ENCODE data around the gene SLC44A1. TPM values are rescaled to one million over a fixed set of nuclear protein-coding genes. Genes with fewer than 3 reads are reported as not detected.

SLC44A1 gene
- total RNA-seq, 6 experiments from 2014 or later = 46.6 to 66.3 (median 56.0) TPM

- Mint-ChIP-seq H3K27ac (peak overlapping the region; percentile 5; the same call in 1 of the 2 replicates), H3K27me3 (ENCODE audit: insufficient read depth) (no peaks in the 10 kb centered on the region; the same call in 1 of the 2 replicates), H3K4me1 (ENCODE audit: low read depth) (peaks cover 27% of the 10 kb centered on the region), H3K36me3 (ENCODE audit: low read depth) (peaks cover 14% of the 10 kb centered on the region; the same call in 1 of the 2 replicates), H3K4me3 (no peak overlapping the region), H3K9me3 (no peaks in the 10 kb centered on the region)
- TF ChIP-seq, protein P1, sequence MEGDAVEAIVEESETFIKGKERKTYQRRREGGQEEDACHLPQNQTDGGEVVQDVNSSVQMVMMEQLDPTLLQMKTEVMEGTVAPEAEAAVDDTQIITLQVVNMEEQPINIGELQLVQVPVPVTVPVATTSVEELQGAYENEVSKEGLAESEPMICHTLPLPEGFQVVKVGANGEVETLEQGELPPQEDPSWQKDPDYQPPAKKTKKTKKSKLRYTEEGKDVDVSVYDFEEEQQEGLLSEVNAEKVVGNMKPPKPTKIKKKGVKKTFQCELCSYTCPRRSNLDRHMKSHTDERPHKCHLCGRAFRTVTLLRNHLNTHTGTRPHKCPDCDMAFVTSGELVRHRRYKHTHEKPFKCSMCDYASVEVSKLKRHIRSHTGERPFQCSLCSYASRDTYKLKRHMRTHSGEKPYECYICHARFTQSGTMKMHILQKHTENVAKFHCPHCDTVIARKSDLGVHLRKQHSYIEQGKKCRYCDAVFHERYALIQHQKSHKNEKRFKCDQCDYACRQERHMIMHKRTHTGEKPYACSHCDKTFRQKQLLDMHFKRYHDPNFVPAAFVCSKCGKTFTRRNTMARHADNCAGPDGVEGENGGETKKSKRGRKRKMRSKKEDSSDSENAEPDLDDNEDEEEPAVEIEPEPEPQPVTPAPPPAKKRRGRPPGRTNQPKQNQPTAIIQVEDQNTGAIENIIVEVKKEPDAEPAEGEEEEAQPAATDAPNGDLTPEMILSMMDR (IDR thresholded peaks at IDR 0.05) = no peak
- no peak for DNase-seq
These were observed 62.1 kb downstream of the SLC44A1 start for GRCh38 chr9:105306351-105307140.

- no peak for DNase-seq
- TF ChIP-seq, protein P1 (IDR thresholded peaks at IDR 0.05) = no peak
- Mint-ChIP-seq H3K27ac (peak overlapping the region; percentile 27; the same call in 1 of the 2 replicates), H3K27me3 (ENCODE audit: insufficient read depth) (no peaks in the 10 kb centered on the region; the same call in 1 of the 2 replicates), H3K36me3 (ENCODE audit: low read depth) (peaks cover 14% of the 10 kb centered on the region; the same call in 1 of the 2 replicates), H3K4me1 (ENCODE audit: low read depth) (peaks cover 27% of the 10 kb centered on the region), H3K4me3 (no peak overlapping the region), H3K9me3 (no peaks in the 10 kb centered on the region)
These were observed 63.2 kb downstream of the SLC44A1 start for GRCh38 chr9:105307591-105308130.

GRCh38 chr9:105308461-105309341, 64.2 kb downstream of the SLC44A1 start:
- Mint-ChIP-seq H3K4me1 (ENCODE audit: low read depth) (peaks cover 27% of the 10 kb centered on the region), H3K36me3 (ENCODE audit: low read depth) (peaks cover 4% of the 10 kb centered on the region; the same call in 1 of the 2 replicates), H3K27ac (no peak overlapping the region), H3K9me3 (no peaks in the 10 kb centered on the region), H3K4me3 (no peak overlapping the region), H3K27me3 (ENCODE audit: insufficient read depth) (no peaks in the 10 kb centered on the region; the same call in 1 of the 2 replicates)
- no peak for DNase-seq
- TF ChIP-seq, protein P1 (IDR thresholded peaks at IDR 0.05) = no peak

DNA sequence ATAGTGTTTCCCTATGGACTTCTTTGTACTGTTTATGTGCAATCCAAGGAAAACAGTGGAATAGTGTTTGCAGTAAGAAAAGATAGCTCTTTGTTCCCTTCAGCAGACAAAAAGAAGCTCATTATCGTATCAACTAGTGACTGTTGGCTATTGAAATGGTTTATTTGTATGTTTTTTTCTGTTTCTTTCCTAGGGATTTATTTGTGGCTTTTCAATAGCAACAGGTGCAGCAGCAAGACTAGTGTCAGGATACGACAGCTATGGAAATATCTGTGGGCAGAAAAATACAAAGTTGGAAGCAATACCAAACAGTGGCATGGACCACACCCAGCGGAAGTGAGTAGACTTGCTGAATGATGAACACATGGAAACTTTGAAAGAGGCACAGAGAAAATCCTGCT, 65.1 kb downstream of the SLC44A1 start:
- H3K9me3 Mint-ChIP-seq = no peaks in the 10 kb centered on the region

GRCh38 chr9:105311306-105311705, 66.9 kb downstream of the SLC44A1 start:
- Mint-ChIP-seq H3K27me3 (ENCODE audit: insufficient read depth) (no peaks in the 10 kb centered on the region), H3K27ac (no peak overlapping the region), H3K9me3 (no peaks in the 10 kb centered on the region), H3K36me3 (ENCODE audit: low read depth) (no peaks in the 10 kb centered on the region; the same call in 1 of the 2 replicates), H3K4me1 (ENCODE audit: low read depth) (peaks cover 16% of the 10 kb centered on the region), H3K4me3 (no peak overlapping the region)
- no peak for DNase-seq
- TF ChIP-seq, protein P1 (IDR thresholded peaks at IDR 0.05) = no peak

More for the DNA sequence above, 65.1 kb downstream of the SLC44A1 start:
- TF ChIP-seq, protein P1 (IDR thresholded peaks at IDR 0.05) = no peak
- DNase-seq = no peak
- Mint-ChIP-seq H3K27ac (no peak overlapping the region), H3K4me3 (no peak overlapping the region), H3K36me3 (ENCODE audit: low read depth) (no peaks in the 10 kb centered on the region; the same call in 1 of the 2 replicates), H3K27me3 (ENCODE audit: insufficient read depth) (no peaks in the 10 kb centered on the region; the same call in 1 of the 2 replicates), H3K4me1 (ENCODE audit: low read depth) (peaks cover 27% of the 10 kb centered on the region)

Data from HFFc6 (cell line).